Natural killer cell (primary cell): ENCODE measurements around the gene TEX51. TPM values are rescaled to one million over a fixed set of nuclear protein-coding genes. Genes with fewer than 3 reads are reported as not detected.

Experiments used
- ATAC-seq, 3 donors: fragments of 150-1000 bp in 2 of 3; fragments of 200-7000 bp in 1 of 3; cut with Tn5 transposase; 1 replicate in 1 of 3; 2 replicates in 2 of 3; pipeline ENCODE4 v1.10.0; 2021; ENCODE audit warnings: mild to moderate bottlenecking in 2 of 3, moderate library complexity in 2 of 3
- DNase-seq, 2 donors: peaks; one replicate each; pipeline versions ENCODE4 v3.0.0 to v3.0.0-alpha.2; 2013 to 2021; ENCODE audit warnings: mixed read lengths in 1 of 2
- H3K27ac ChIP-seq: one replicate; pipeline ENCODE4 v1.5.1; 2013; ENCODE audit warnings: mild to moderate bottlenecking, low read length
- H3K27me3 ChIP-seq: one replicate; pipeline ENCODE4 v1.6.1; 2013; ENCODE audit warnings: low read length; ENCODE audit not compliant: control insufficient read depth, insufficient read depth
- H3K36me3 ChIP-seq: one replicate; pipeline ENCODE4 v1.6.1; 2013; ENCODE audit warnings: low read length; ENCODE audit not compliant: control insufficient read depth, insufficient read depth
- H3K4me1 ChIP-seq: one replicate; pipeline ENCODE4 v1.6.1; 2013; ENCODE audit warnings: low read length; ENCODE audit not compliant: control insufficient read depth, insufficient read depth
- H3K4me3 ChIP-seq: one replicate; pipeline ENCODE4 v1.5.1; 2013; ENCODE audit warnings: low read length
- H3K9me3 ChIP-seq: one replicate; pipeline ENCODE4 v1.6.1; 2013; ENCODE audit warnings: low read length; ENCODE audit not compliant: control insufficient read depth, insufficient read depth
- H3K27ac Mint-ChIP-seq, 2 donors: one replicate each; pipeline ENCODE4 v1.8.0; 2022; ENCODE audit warnings: mild to moderate bottlenecking in 2 of 2, mixed read lengths in 2 of 2, moderate library complexity in 1 of 2
- H3K27me3 Mint-ChIP-seq, 2 donors: one replicate each; pipeline ENCODE4 v1.8.0; 2022; ENCODE audit warnings: low read depth in 2 of 2, mixed read lengths in 2 of 2
- H3K36me3 Mint-ChIP-seq: one replicate; pipeline ENCODE4 v1.8.0; 2022; ENCODE audit warnings: mixed read lengths
- H3K4me1 Mint-ChIP-seq, 2 donors: one replicate each; pipeline ENCODE4 v1.8.0; 2022; ENCODE audit warnings: mixed read lengths in 2 of 2
- H3K4me3 Mint-ChIP-seq: one replicate; pipeline ENCODE4 v1.8.0; 2022; ENCODE audit warnings: mild to moderate bottlenecking, moderate library complexity, mixed read lengths
- H3K9me3 Mint-ChIP-seq, 2 donors: one replicate each; pipeline ENCODE4 v1.8.0; 2022; ENCODE audit warnings: mixed read lengths in 2 of 2
- WGBS: methylation state at CpG from one replicate; pipeline ENCODE4 v1.1.7; 2013; ENCODE audit warnings: missing lambda C conversion rate; ENCODE audit not compliant: insufficient coverage; 5-methylcytosine and 5-hydroxymethylcytosine counted together
- intact Hi-C: fragments of 100-400 bp; cut with micrococcal nuclease; formaldehyde crosslinking; loops from one replicate; pipeline ENCODE4 v1.14.2; 2022
- total RNA-seq, 4 donors: library from RNA; stranded (reverse); fragments of 120-200 nt in 1 of 4; gene quantifications; one replicate each; pipeline versions ENCODE4 v1.2.3 to v1.2.4, GENCODE V29; 2013 to 2022
- TF ChIP-seq, protein P1 (sequence below): fragments of 200-600 bp; IDR thresholded peaks from one replicate; pipeline ENCODE4 v1.8.0; 2022; ENCODE audit warnings: antibody characterized with exemption

The TEX51 gene
- total RNA-seq, 3 donors from 2014 or later (not counting 1 experiment from before 2014, with no cell fraction given) = not detected

DNA sequence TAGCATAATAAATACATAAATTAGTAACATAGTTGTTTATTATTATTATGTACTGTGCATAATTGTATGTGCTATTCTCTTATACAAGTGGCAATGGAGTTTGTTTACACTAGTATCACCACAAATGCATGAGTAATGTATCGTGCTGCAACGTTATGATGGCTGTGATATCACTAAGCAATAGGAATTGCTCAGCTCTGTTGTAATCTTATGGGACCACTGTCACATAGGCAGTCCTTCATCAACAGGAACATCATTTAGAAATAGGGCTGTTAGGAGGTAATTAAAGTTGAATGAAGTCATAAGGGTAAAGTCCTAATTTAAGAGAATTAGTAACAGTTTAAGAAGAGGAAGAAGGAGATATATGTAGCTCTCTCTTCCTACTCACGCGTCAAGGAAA, 33.8 kb downstream of the TEX51 start:
- Histone ChIP-seq H3K9me3 (no peaks in the 10 kb centered on the region), H3K4me3 (no peak overlapping the region), H3K36me3 (no peaks in the 10 kb centered on the region), H3K27me3 (peaks cover 2% of the 10 kb centered on the region), H3K4me1 (peaks cover 15% of the 10 kb centered on the region), H3K27ac (no peak overlapping the region)
- Mint-ChIP-seq H3K4me1 (peaks cover 12 to 14% of the 10 kb centered on the region in 2 donors), H3K27ac (no peak overlapping the region), H3K4me3 (no peak overlapping the region), H3K9me3 (no peaks in the 10 kb centered on the region), H3K36me3 (peaks cover 14% of the 10 kb centered on the region), H3K27me3 (peaks cover 26 to 73% of the 10 kb centered on the region in 2 donors)
- intact Hi-C loops = no loop called here
- TF ChIP-seq, protein P1, sequence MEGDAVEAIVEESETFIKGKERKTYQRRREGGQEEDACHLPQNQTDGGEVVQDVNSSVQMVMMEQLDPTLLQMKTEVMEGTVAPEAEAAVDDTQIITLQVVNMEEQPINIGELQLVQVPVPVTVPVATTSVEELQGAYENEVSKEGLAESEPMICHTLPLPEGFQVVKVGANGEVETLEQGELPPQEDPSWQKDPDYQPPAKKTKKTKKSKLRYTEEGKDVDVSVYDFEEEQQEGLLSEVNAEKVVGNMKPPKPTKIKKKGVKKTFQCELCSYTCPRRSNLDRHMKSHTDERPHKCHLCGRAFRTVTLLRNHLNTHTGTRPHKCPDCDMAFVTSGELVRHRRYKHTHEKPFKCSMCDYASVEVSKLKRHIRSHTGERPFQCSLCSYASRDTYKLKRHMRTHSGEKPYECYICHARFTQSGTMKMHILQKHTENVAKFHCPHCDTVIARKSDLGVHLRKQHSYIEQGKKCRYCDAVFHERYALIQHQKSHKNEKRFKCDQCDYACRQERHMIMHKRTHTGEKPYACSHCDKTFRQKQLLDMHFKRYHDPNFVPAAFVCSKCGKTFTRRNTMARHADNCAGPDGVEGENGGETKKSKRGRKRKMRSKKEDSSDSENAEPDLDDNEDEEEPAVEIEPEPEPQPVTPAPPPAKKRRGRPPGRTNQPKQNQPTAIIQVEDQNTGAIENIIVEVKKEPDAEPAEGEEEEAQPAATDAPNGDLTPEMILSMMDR = no peak
- WGBS = 88% methylated on average over 4 of the region's 4 CpGs
- DNase-seq (no peak), ATAC-seq (no peak)

GRCh38 chr2:126932966-126933710, 34.4 kb downstream of the TEX51 start:
- no peak for DNase-seq
- Histone ChIP-seq H3K4me3 (no peak overlapping the region), H3K9me3 (no peaks in the 10 kb centered on the region), H3K27ac (no peak overlapping the region), H3K36me3 (no peaks in the 10 kb centered on the region), H3K4me1 (peaks cover 15% of the 10 kb centered on the region), H3K27me3 (peaks cover 2% of the 10 kb centered on the region)
- 73% methylated on average over 13 of the region's 14 CpGs for WGBS
- peaks cover 25 to 73% of the 10 kb centered on the region in 2 donors for H3K27me3 Mint-ChIP-seq
- ATAC-seq = no peak
- TF ChIP-seq, protein P1 = no peak
- no peak overlapping the region for H3K27ac Mint-ChIP-seq
- H3K4me3 Mint-ChIP-seq = no peak overlapping the region
- H3K36me3 Mint-ChIP-seq = peaks cover 14% of the 10 kb centered on the region
- intact Hi-C loops = no loop called here
- peaks cover 12 to 18% of the 10 kb centered on the region in 2 donors for H3K4me1 Mint-ChIP-seq
- H3K9me3 Mint-ChIP-seq = no peaks in the 10 kb centered on the region

DNA sequence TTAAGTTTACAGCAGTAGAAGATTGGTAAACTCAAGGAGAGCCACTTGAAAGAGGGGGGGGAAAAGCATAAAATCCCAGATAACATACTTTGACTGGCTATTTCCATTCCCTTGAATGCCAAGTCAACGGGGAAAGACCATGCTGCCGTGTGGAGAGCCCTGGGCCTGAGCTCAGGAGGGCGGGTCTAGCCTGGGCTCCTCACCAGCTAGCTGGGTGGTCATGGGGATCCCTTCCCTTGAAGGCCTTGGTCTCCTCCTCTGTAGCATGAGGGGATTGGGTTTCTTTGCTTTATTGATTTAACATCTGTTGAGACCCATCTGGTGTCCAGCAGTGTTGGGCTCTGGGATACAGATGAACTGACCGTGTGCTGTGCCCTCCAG, 35.0 kb downstream of the TEX51 start:
- TF ChIP-seq, protein P1 = no peak

GRCh38 chr2:126934809-126935208, 36.1 kb downstream of the TEX51 start:
- Histone ChIP-seq H3K36me3 (no peaks in the 10 kb centered on the region), H3K27me3 (peaks cover 7% of the 10 kb centered on the region), H3K27ac (no peak overlapping the region), H3K4me3 (no peak overlapping the region), H3K4me1 (peaks cover 15% of the 10 kb centered on the region), H3K9me3 (no peaks in the 10 kb centered on the region)
- DNase-seq = no peak
- Mint-ChIP-seq H3K4me1 (peaks cover 12 to 19% of the 10 kb centered on the region in 2 donors), H3K36me3 (peaks cover 5% of the 10 kb centered on the region), H3K9me3 (no peaks in the 10 kb centered on the region), H3K27ac (no peak overlapping the region), H3K4me3 (no peak overlapping the region), H3K27me3 (peaks cover 28 to 75% of the 10 kb centered on the region in 2 donors)
- intact Hi-C loops = no loop called here
- TF ChIP-seq, protein P1 = no peak
- WGBS = 80% methylated on average over 6 of the region's 6 CpGs
- ATAC-seq = no peak

More for the DNA sequence above, 35.0 kb downstream of the TEX51 start:
- no peaks in the 10 kb centered on the region for H3K36me3 ChIP-seq
- H3K4me1 ChIP-seq = peaks cover 15% of the 10 kb centered on the region
- H3K4me3 ChIP-seq = no peak overlapping the region
- Mint-ChIP-seq H3K4me1 (peaks cover 12 to 19% of the 10 kb centered on the region in 2 donors), H3K36me3 (peaks cover 14% of the 10 kb centered on the region), H3K27me3 (peaks cover 27 to 75% of the 10 kb centered on the region in 2 donors), H3K27ac (no peak overlapping the region), H3K9me3 (no peaks in the 10 kb centered on the region), H3K4me3 (no peak overlapping the region)
- ATAC-seq = no peak
- WGBS = 80% methylated on average over 4 of the region's 4 CpGs
- intact Hi-C loops = no loop called here
- no peak for DNase-seq
- H3K27ac ChIP-seq = no peak overlapping the region
- peaks cover 2% of the 10 kb centered on the region for H3K27me3 ChIP-seq
- no peaks in the 10 kb centered on the region for H3K9me3 ChIP-seq
